ENCODE measurements around the gene TAP2.

DNA sequence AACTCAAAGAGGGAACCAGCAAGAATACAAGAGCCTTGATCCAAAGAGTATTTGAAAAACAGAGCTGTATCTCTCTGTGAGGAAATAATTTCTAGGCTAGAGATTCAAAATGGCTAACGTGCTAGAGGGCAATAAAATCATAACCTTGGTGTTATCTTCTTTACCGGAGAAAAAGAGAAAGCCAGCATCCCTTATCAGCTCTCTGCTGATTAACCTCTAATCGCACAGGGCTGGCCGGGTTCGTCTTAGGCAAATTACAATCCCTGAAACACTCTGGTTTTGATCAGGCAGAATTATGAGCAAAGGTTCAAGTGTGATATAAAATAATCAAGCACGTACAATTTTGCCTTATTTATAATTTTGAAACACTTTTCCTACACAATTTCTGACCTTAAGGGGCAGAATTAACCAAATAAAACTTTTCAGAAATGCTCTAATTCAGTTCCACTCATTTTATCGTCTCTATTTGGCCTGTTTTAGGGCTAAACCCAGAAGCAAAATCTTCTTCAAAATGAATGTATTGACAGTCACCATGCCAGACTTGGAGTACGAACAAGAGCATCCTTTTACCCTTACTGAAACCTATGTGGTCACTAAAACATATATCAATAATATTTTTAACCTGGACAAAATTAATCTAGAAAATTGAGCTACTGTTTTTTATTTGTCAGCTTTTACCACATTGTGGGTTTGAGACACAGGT is 29.2 kb upstream of the TAP2 start:
- TF ChIP-seq, protein P1, sequence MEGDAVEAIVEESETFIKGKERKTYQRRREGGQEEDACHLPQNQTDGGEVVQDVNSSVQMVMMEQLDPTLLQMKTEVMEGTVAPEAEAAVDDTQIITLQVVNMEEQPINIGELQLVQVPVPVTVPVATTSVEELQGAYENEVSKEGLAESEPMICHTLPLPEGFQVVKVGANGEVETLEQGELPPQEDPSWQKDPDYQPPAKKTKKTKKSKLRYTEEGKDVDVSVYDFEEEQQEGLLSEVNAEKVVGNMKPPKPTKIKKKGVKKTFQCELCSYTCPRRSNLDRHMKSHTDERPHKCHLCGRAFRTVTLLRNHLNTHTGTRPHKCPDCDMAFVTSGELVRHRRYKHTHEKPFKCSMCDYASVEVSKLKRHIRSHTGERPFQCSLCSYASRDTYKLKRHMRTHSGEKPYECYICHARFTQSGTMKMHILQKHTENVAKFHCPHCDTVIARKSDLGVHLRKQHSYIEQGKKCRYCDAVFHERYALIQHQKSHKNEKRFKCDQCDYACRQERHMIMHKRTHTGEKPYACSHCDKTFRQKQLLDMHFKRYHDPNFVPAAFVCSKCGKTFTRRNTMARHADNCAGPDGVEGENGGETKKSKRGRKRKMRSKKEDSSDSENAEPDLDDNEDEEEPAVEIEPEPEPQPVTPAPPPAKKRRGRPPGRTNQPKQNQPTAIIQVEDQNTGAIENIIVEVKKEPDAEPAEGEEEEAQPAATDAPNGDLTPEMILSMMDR (IDR thresholded peaks at IDR 0.05), result no peak
- TF ChIP-seq POLR2AphosphoS5 (IDR thresholded peaks at IDR 0.05; ENCODE audit: insufficient read depth in 1 of 2, low read depth in 1 of 2) (no peak), POLR2A (IDR thresholded peaks at IDR 0.05) (no peak)
